PC-9 (cell line): ENCODE measurements around the gene DGKG. TPM values are rescaled to one million over a fixed set of nuclear protein-coding genes. Genes with fewer than 3 reads are reported as not detected.

Experiments
- BruUV-seq: library from RNA; stranded (reverse); fragments of 400-500 nt; replicated peaks from 2 replicates; lab custom pipeline; 2021; lab: Mats Ljungman, UMichigan
- CTCF ChIA-PET: fragments of 300-600 bp; sonication (Branson Sonifier 250); formaldehyde crosslinking; loops from one replicate; lab custom pipeline; 2022; ENCODE audit warnings: antibody characterized with exemption; lab: Charles Lee
- POLR2A ChIA-PET: fragments of 300-600 bp; sonication (Branson Sonifier 250); formaldehyde crosslinking; loops from one replicate; lab custom pipeline; 2022; ENCODE audit warnings: antibody characterized with exemption; ENCODE audit not compliant: unreplicated experiment; lab: Charles Lee
- DNase-seq, 2 experiments: peaks; one replicate each; pipeline versions ENCODE4 v3.0.0 to v3.0.0-alpha.2; 2015 to 2022; ENCODE audit warnings: mixed read lengths in 1 of 2
- H2AFZ ChIP-seq: fragments of 200-600 bp; sonication (generic); 2 replicates; pipeline ENCODE4 v1.8.1; 2017; ENCODE audit warnings: antibody characterized with exemption
- H3F3A ChIP-seq: fragments of 200-600 bp; sonication (generic); 2 replicates; pipeline ENCODE4 v1.8.1; 2017; ENCODE audit warnings: antibody characterized with exemption, mild to moderate bottlenecking, low read depth; ENCODE audit not compliant: insufficient read depth
- H3K27ac ChIP-seq: fragments of 200-600 bp; sonication (generic); 2 replicates; pipeline ENCODE4 v1.6.1; 2016; ENCODE audit warnings: mixed run types
- H3K27me3 ChIP-seq: fragments of 200-600 bp; sonication (generic); 2 replicates; pipeline ENCODE4 v1.6.1; 2016; ENCODE audit warnings: low read depth, mixed run types; ENCODE audit not compliant: insufficient read depth
- H3K36me3 ChIP-seq: fragments of 200-600 bp; sonication (generic); 2 replicates; pipeline ENCODE4 v1.6.1; 2016; ENCODE audit warnings: low read depth, mixed run types
- H3K4me1 ChIP-seq: fragments of 200-600 bp; sonication (generic); replicated peaks from 2 replicates; pipeline ENCODE4 v1.6.1; 2016; ENCODE audit warnings: mixed run types; ENCODE audit not compliant: insufficient read depth
- H3K4me2 ChIP-seq: fragments of 200-600 bp; sonication (generic); 2 replicates; pipeline ENCODE4 v1.6.1; 2017; ENCODE audit warnings: mixed run types
- H3K4me3 ChIP-seq: fragments of 200-600 bp; sonication (generic); 2 replicates; pipeline ENCODE4 v1.6.1; 2016; ENCODE audit warnings: mixed run types
- H3K79me2 ChIP-seq: fragments of 200-600 bp; sonication (generic); 2 replicates; pipeline ENCODE4 v1.6.1; 2017; ENCODE audit warnings: low read depth, mixed run types
- H3K9me2 ChIP-seq: fragments of 200-600 bp; sonication (generic); 2 replicates; pipeline ENCODE4 v1.8.1; 2017; ENCODE audit warnings: mild to moderate bottlenecking; ENCODE audit not compliant: insufficient read depth
- H3K9me3 ChIP-seq: fragments of 200-600 bp; sonication (generic); 2 replicates; pipeline ENCODE4 v1.8.1; 2016; ENCODE audit warnings: low read depth; ENCODE audit not compliant: insufficient read depth
- H4K20me1 ChIP-seq: fragments of 200-600 bp; sonication (generic); 2 replicates; pipeline ENCODE4 v1.8.1; 2017; ENCODE audit not compliant: insufficient read depth
- EZH2 ChIP-seq: fragments of 200-600 bp; sonication (generic); IDR thresholded peaks from 2 replicates; pipeline ENCODE4 v1.8.0; 2017; ENCODE audit warnings: antibody characterized with exemption, low read depth
- intact Hi-C: fragments of 100-400 bp; cut with micrococcal nuclease; formaldehyde crosslinking; loops from one replicate; pipeline ENCODE4 v1.10.0; 2022; ENCODE audit not compliant: unreplicated experiment
- total RNA-seq: library from RNA; stranded (reverse); gene quantifications from 2 replicates; pipeline ENCODE4 v1.2.3, GENCODE V29; 2021
- TF ChIP-seq, protein P1 (sequence below): fragments of 200-600 bp; sonication (generic); conservative IDR thresholded peaks from 2 replicates; pipeline ENCODE4 v1.6.1; 2017; ENCODE audit warnings: mixed run types, antibody characterized with exemption, mild to moderate bottlenecking, moderate library complexity

Gene DGKG
- total RNA-seq, 1 experiment from 2014 or later = 20.0 TPM

GRCh38 chr3:186356152-186356551 is 5.9 kb downstream of the DGKG start:
- Histone ChIP-seq H3K79me2 (no peaks in the 10 kb centered on the region), H3K4me2 (no peak overlapping the region), H3K27me3 (peaks cover 60% of the 10 kb centered on the region), H3K4me1 (no peaks in the 10 kb centered on the region), H3K9me3 (no peaks in the 10 kb centered on the region), H4K20me1 (no peaks in the 10 kb centered on the region), H3K27ac (no peak overlapping the region), H2AFZ (no peak overlapping the region), H3K4me3 (no peak overlapping the region), H3K36me3 (no peaks in the 10 kb centered on the region), H3F3A (no peaks in the 10 kb centered on the region), H3K9me2 (no peaks in the 10 kb centered on the region)
- intact Hi-C loops = no loop called here
- CTCF ChIA-PET = no interaction called here
- POLR2A ChIA-PET = no interaction called here
- no TSS peak for BruUV-seq
- no peak for DNase-seq
- TF ChIP-seq, protein P1, sequence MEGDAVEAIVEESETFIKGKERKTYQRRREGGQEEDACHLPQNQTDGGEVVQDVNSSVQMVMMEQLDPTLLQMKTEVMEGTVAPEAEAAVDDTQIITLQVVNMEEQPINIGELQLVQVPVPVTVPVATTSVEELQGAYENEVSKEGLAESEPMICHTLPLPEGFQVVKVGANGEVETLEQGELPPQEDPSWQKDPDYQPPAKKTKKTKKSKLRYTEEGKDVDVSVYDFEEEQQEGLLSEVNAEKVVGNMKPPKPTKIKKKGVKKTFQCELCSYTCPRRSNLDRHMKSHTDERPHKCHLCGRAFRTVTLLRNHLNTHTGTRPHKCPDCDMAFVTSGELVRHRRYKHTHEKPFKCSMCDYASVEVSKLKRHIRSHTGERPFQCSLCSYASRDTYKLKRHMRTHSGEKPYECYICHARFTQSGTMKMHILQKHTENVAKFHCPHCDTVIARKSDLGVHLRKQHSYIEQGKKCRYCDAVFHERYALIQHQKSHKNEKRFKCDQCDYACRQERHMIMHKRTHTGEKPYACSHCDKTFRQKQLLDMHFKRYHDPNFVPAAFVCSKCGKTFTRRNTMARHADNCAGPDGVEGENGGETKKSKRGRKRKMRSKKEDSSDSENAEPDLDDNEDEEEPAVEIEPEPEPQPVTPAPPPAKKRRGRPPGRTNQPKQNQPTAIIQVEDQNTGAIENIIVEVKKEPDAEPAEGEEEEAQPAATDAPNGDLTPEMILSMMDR = no peak
- TF ChIP-seq EZH2 = no peak

DNA sequence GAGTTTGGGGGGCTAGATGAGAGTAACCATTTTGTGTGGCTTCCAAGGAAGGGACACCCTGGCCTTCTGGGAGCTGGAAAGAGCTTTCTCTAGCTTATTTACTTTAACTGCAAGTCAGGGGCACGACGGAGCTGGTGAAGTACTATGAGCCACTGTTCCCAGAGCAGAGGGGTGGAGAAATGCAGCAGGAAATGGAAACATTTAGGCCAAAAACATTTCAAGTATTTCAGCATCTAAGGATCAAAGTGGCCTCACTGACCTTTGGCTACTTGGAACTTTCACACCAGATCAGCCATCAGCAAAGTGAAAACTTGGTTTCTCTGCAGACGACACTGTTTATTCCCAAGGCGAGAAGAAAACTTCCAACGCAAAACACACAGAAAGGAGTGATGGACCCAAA is 7.9 kb downstream of the DGKG start:
- no peak overlapping the region for H2AFZ ChIP-seq
- H4K20me1 ChIP-seq = no peaks in the 10 kb centered on the region
- intact Hi-C loops = no loop called here
- peaks cover 53% of the 10 kb centered on the region for H3K27me3 ChIP-seq
- H3K36me3 ChIP-seq = no peaks in the 10 kb centered on the region
- POLR2A ChIA-PET = no interaction called here
- DNase-seq = no peak
- H3K4me2 ChIP-seq = no peak overlapping the region
- H3K27ac ChIP-seq = no peak overlapping the region
- H3K79me2 ChIP-seq = no peaks in the 10 kb centered on the region
- H3K4me3 ChIP-seq = no peak overlapping the region
- CTCF ChIA-PET = no interaction called here
- H3K4me1 ChIP-seq = no peaks in the 10 kb centered on the region
- no TSS peak for BruUV-seq
- no peak for TF ChIP-seq EZH2
- TF ChIP-seq, protein P1 = no peak
- no peaks in the 10 kb centered on the region for H3K9me2 ChIP-seq
- H3F3A ChIP-seq = no peaks in the 10 kb centered on the region
- H3K9me3 ChIP-seq = no peaks in the 10 kb centered on the region

DNA sequence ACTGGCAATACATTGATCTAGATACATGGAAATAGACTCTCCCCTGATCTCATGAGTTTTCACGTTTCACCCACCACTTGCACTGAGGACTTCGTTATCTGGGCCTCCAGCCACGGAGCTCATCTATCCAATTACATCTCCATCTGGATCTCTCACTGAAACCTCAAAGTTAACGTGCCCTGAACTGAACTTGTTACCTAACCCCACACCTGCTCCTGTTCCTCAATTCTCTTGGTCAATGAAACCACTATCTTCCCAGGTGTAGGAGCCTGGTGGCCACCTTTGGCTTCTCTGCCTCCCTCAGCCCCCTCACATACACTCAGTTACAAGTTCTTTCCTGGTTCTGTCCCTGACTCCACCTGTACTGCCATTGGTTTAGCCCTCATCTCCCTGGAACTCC is 9.7 kb downstream of the DGKG start:
- no peaks in the 10 kb centered on the region for H3K9me3 ChIP-seq
- no peak overlapping the region for H3K27ac ChIP-seq
- no TSS peak for BruUV-seq
- no peak overlapping the region for H2AFZ ChIP-seq
- no peaks in the 10 kb centered on the region for H3K36me3 ChIP-seq
- no peak overlapping the region for H3K4me3 ChIP-seq
- no peaks in the 10 kb centered on the region for H3F3A ChIP-seq
- no peak for TF ChIP-seq EZH2
- TF ChIP-seq, protein P1 = no peak
- CTCF ChIA-PET = no interaction called here
- H3K79me2 ChIP-seq = no peaks in the 10 kb centered on the region
- no peaks in the 10 kb centered on the region for H4K20me1 ChIP-seq
- peaks cover 45% of the 10 kb centered on the region for H3K27me3 ChIP-seq
- POLR2A ChIA-PET = no interaction called here
- no peak overlapping the region for H3K4me2 ChIP-seq
- H3K9me2 ChIP-seq = no peaks in the 10 kb centered on the region
- no peak for DNase-seq
- intact Hi-C loops = no loop called here
- H3K4me1 ChIP-seq = no peaks in the 10 kb centered on the region
